Measurements from ENCODE around the gene HGD. TPM values are rescaled to one million over a fixed set of nuclear protein-coding genes. Genes with fewer than 3 reads are reported as not detected.
"Not testable (repeated sequence)": the region's sequence is repeated elsewhere in the genome, so short reads cannot be mapped to it uniquely, and the experiment has no call there.

HGD gene
- total RNA-seq, 4 donors from 2014 or later: 1.7 to 5.1 (median 2.1) TPM; not detected in 1

- TF ChIP-seq, protein P1, sequence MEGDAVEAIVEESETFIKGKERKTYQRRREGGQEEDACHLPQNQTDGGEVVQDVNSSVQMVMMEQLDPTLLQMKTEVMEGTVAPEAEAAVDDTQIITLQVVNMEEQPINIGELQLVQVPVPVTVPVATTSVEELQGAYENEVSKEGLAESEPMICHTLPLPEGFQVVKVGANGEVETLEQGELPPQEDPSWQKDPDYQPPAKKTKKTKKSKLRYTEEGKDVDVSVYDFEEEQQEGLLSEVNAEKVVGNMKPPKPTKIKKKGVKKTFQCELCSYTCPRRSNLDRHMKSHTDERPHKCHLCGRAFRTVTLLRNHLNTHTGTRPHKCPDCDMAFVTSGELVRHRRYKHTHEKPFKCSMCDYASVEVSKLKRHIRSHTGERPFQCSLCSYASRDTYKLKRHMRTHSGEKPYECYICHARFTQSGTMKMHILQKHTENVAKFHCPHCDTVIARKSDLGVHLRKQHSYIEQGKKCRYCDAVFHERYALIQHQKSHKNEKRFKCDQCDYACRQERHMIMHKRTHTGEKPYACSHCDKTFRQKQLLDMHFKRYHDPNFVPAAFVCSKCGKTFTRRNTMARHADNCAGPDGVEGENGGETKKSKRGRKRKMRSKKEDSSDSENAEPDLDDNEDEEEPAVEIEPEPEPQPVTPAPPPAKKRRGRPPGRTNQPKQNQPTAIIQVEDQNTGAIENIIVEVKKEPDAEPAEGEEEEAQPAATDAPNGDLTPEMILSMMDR (IDR thresholded peaks at IDR 0.05): no peak
- TF ChIP-seq POLR2A (IDR thresholded peaks at IDR 0.05): no peak
- no peaks in the 10 kb centered on the region for H3K27me3 ChIP-seq
- H3K4me3 ChIP-seq: no peak overlapping the region
- WGBS: 32% methylated on average over 5 of the region's 5 CpGs
- H3K27ac ChIP-seq: no peak overlapping the region
- H3K36me3 ChIP-seq: no peaks in the 10 kb centered on the region
- H3K4me1 ChIP-seq: no peaks in the 10 kb centered on the region
- no peak for DNase-seq (ENCODE audit: low spot score in 2 of 2)
- H3K9me3 ChIP-seq: no peaks in the 10 kb centered on the region
These were observed 36.8 kb downstream of the HGD start for GRCh38 chr3:120645083-120645845.

GRCh38 chr3:120642368-120642948 is 39.6 kb downstream of the HGD start:
- Histone ChIP-seq H3K4me3 (no peak overlapping the region), H3K27ac (no peak overlapping the region), H3K9me3 (no peaks in the 10 kb centered on the region), H3K27me3 (no peaks in the 10 kb centered on the region), H3K4me1 (no peaks in the 10 kb centered on the region), H3K36me3 (no peaks in the 10 kb centered on the region)
- WGBS: 63% methylated on average over 4 of the region's 4 CpGs
- TF ChIP-seq, protein P1 (IDR thresholded peaks at IDR 0.05): no peak
- TF ChIP-seq POLR2AphosphoS5 (IDR thresholded peaks at IDR 0.05) (no peak), POLR2A (IDR thresholded peaks at IDR 0.05) (no peak), EP300 (IDR thresholded peaks at IDR 0.05) (no peak)
- DNase-seq (ENCODE audit: low spot score in 2 of 2): no peak

- H3K36me3 ChIP-seq: no peaks in the 10 kb centered on the region
- DNase-seq (ENCODE audit: low spot score in 2 of 2): no peak
- no peak overlapping the region for H3K27ac ChIP-seq
- no peaks in the 10 kb centered on the region for H3K9me3 ChIP-seq
- H3K27me3 ChIP-seq: no peaks in the 10 kb centered on the region
- WGBS: 88% methylated on average over 2 of the region's 2 CpGs
- no peaks in the 10 kb centered on the region for H3K4me1 ChIP-seq
- TF ChIP-seq POLR2A (IDR thresholded peaks at IDR 0.05) (no peak), EP300 (IDR thresholded peaks at IDR 0.05) (no peak), POLR2AphosphoS5 (IDR thresholded peaks at IDR 0.05) (no peak)
- TF ChIP-seq, protein P1 (IDR thresholded peaks at IDR 0.05): no peak
- no peak overlapping the region for H3K4me3 ChIP-seq
These were observed 40.3 kb downstream of the HGD start for GRCh38 chr3:120641696-120642246.

GRCh38 chr3:120640231-120640630 is 41.8 kb downstream of the HGD start:
- no peak overlapping the region for H3K4me3 ChIP-seq
- no peak for DNase-seq (ENCODE audit: low spot score in 2 of 2)
- no peaks in the 10 kb centered on the region for H3K9me3 ChIP-seq
- TF ChIP-seq POLR2AphosphoS5 (IDR thresholded peaks at IDR 0.05): no peak
- no peaks in the 10 kb centered on the region for H3K36me3 ChIP-seq
- H3K27ac ChIP-seq: no peak overlapping the region
- whole genome bisulfite sequencing: 97% methylated on average over 1 of the region's 1 CpG
- no peaks in the 10 kb centered on the region for H3K4me1 ChIP-seq
- no peaks in the 10 kb centered on the region for H3K27me3 ChIP-seq

- not testable (repeated sequence) for H3K9me3 ChIP-seq
These were observed 43.2 kb downstream of the HGD start for GRCh38 chr3:120638820-120639219.

GRCh38 chr3:120637851-120638559 is 44.0 kb downstream of the HGD start:
- H3K4me1 ChIP-seq: peaks cover 4% of the 10 kb centered on the region
- DNase-seq (ENCODE audit: low spot score in 2 of 2): no peak
- WGBS: 68% methylated on average over 6 of the region's 6 CpGs
- TF ChIP-seq POLR2A (IDR thresholded peaks at IDR 0.05) (no peak), POLR2AphosphoS5 (IDR thresholded peaks at IDR 0.05) (no peak), EP300 (IDR thresholded peaks at IDR 0.05) (no peak)
- TF ChIP-seq, protein P1 (IDR thresholded peaks at IDR 0.05): no peak
- H3K27ac ChIP-seq: no peak overlapping the region
- H3K9me3 ChIP-seq: no peaks in the 10 kb centered on the region
- H3K36me3 ChIP-seq: no peaks in the 10 kb centered on the region
- H3K4me3 ChIP-seq: no peak overlapping the region
- no peaks in the 10 kb centered on the region for H3K27me3 ChIP-seq

More at GRCh38 chr3:120638820-120639219, 43.2 kb downstream of the HGD start:
- not testable (repeated sequence) for H3K4me1 ChIP-seq; H3K36me3 ChIP-seq; H3K4me3 ChIP-seq; H3K27ac ChIP-seq; H3K27me3 ChIP-seq; DNase-seq (ENCODE audit: low spot score in 2 of 2)
- 92% methylated on average over 4 of the region's 4 CpGs for WGBS
